GM12865 (cell line): ENCODE data around the gene HDAC11.

Source experiments
- DNase-seq: peaks from one replicate; pipeline ENCODE4 v3.0.0; 2010; ENCODE audit warnings: low read depth
- H3K4me3 ChIP-seq: 2 replicates; pipeline ENCODE4 v1.5.1; 2011; ENCODE audit warnings: mild to moderate bottlenecking, low read depth, low read length, control low read depth
- CTCF ChIP-seq: IDR thresholded peaks from 2 replicates; pipeline ENCODE4 v1.5.1; 2011; ENCODE audit warnings: low read length, control low read depth, low read depth, inconsistent platforms; ENCODE audit not compliant: insufficient read depth; ENCODE audit errors: missing control alignments

Gene HDAC11

DNA sequence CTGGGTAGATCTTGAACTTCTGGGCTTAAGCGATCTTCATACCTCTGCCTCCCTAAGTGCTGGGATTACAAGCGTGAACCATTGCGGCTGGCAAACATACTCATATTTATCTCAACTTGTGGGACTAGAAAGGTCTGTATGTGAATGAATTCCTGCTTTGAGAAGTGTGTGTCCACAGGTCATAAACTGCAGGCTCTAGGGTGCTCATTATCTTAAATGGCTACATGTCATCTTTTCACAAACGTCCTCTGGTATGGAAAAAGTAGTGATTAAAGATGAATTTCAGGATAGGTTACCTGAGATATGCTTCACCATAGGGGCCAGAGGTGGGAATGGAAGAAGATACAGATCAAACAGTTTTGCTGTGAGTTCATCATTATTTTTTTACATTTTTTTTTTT lies 7.8 kb upstream of the HDAC11 start:
- DNase-seq, result no peak
- TF ChIP-seq CTCF, result no peak
- H3K4me3 ChIP-seq, result no peak overlapping the region

GRCh38 chr3:13473020-13473419 lies 7.1 kb upstream of the HDAC11 start:
- no peak overlapping the region for H3K4me3 ChIP-seq
- no peak for DNase-seq
- no peak for TF ChIP-seq CTCF

- TF ChIP-seq CTCF, result no peak
- DNase-seq, result no peak
Measured at GRCh38 chr3:13474021-13474420, 6.1 kb upstream of the HDAC11 start.

GRCh38 chr3:13474776-13475303 lies 5.3 kb upstream of the HDAC11 start:
- no peak for DNase-seq
- no peak overlapping the region for H3K4me3 ChIP-seq
- TF ChIP-seq CTCF, result no peak

More at GRCh38 chr3:13474021-13474420, 6.1 kb upstream of the HDAC11 start:
- no peak overlapping the region for H3K4me3 ChIP-seq

DNA sequence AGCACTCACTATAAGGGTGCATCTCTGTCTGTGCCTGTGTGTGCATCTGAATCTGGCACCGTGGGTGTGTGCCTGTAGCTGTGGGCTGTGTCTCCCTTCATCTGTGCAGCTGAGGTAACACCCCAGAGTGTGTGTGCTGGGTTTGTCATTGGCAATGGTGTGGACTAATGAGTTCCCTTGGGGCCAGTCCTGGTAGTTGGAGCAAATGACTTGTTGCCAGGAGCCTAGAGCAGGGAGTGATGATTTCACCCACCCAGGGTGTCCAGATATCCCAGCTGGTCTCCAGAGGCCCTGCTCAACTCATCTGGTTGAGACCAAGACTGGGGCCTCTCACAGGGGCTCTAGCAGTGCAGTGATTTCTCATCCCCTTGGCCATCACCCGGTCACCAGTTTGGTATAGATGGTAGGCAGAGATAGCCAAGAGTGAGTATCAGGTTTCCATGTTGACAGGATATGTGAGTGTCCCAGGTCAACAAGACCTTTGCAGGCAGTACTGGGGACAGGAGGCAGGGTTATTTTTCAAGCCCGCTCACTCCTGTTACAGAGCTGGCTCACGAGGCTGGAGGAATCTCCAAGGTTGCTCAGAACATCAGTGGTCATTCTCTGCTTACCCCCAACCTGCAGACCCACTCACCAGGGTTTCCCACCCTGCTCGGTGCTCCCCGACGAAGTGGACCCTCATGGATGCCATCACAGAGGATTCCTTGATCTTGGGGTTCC lies 4.1 kb upstream of the HDAC11 start:
- H3K4me3 ChIP-seq, result no peak overlapping the region
- DNase-seq, result no peak
- TF ChIP-seq CTCF, result no peak

- DNase-seq, result no peak
- no peak overlapping the region for H3K4me3 ChIP-seq
- no peak for TF ChIP-seq CTCF
Measured at GRCh38 chr3:13477943-13478342, 2.2 kb upstream of the HDAC11 start.

DNA sequence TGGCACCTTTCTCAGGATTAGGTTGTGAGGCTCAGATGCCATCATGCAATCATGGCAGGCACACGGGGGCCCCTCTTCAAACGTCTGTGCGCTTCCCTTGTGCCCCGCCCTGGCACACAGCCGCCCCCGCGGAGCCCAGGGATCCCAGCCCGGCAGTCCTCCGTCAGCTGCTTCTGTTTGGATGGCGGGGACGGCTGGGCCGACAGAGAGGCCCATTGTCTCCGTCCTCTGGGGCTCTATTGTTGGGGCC lies 849 bp upstream of the HDAC11 start:
- no peak for TF ChIP-seq CTCF
- no peak for DNase-seq
- H3K4me3 ChIP-seq, result peak overlapping the region; percentile 54
